22Rv1 (cell line): ENCODE measurements around the gene STX4.

Experiments
- CTCF ChIP-seq: fragments of 450-650 bp; IDR thresholded peaks from 2 replicates; pipeline ENCODE4 v1.5.1; 2017; ENCODE audit warnings: mild to moderate bottlenecking
- ZFX ChIP-seq: fragments of 450-650 bp; IDR thresholded peaks from 2 replicates; pipeline ENCODE4 v1.6.1; 2017; ENCODE audit warnings: antibody characterized with exemption, borderline replicate concordance

DNA sequence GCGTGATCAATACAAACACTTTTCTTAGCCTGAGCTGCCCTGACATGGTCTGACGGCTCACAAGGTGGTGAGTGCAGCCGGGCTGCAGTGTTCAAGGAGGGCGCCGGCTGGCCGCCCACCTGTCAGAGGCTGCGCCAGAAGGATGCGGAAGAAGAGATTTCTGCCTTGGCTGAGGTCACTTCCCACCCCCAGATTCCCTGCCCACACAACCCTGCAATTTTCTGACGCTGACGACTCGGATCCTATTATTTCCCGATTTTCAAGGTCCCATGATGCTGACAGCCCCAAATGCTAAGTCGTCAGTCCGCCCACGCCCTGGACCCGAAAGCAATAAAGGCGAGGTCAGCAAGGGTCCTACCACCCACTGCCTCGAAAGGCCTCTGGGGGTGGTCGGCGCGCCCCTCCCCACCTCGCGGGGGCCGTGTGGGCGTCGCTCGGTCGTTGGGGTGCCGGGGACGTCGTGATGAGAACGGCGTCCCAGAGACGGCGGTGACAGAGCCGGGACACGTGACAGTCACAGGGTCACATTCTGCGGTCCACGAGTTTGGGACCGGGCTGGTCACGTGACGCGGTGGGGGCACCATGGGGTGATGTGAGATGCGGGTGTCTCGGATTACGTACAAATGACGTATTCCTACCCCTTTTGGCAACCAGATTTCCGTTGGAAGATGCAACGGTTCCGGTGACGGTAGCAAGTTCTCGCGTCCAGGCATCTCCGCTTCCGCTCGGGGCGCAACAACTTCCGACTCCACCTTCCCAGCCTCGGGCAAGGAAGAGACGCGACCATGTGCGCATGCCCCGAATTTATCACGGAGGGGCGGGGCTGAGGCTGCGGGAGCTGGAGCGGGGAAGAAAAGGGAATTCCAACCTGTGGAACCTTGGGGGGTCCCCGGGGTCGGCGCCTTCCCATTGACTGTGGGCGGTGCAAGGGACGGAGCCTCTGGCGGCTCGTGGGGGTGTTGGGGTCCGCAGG is at the start of gene STX4:
- TF ChIP-seq CTCF (no peak), ZFX (no peak)
